Osteoblast (primary cell): ENCODE measurements around the gene TIMP2. TPM values are rescaled to one million over a fixed set of nuclear protein-coding genes. Genes with fewer than 3 reads are reported as not detected.

Experiments
- DNase-seq: peaks from one replicate; pipeline ENCODE4 v3.0.0; 2011; ENCODE audit warnings: low spot score, mixed read lengths; ENCODE audit not compliant: insufficient read length; ENCODE audit errors: missing footprints
- H2AFZ ChIP-seq: 2 replicates; pipeline ENCODE4 v1.6.0; 2011; ENCODE audit warnings: mild to moderate bottlenecking, low read length
- H3K27ac ChIP-seq: 2 replicates; pipeline ENCODE4 v1.5.1; 2011; ENCODE audit warnings: mild to moderate bottlenecking, low read depth, low read length, moderate library complexity
- H3K27me3 ChIP-seq: 2 replicates; pipeline ENCODE4 v1.6.0; 2012; ENCODE audit warnings: mild to moderate bottlenecking, control low read depth, inconsistent platforms, low read length, moderate library complexity; ENCODE audit not compliant: insufficient read depth
- H3K36me3 ChIP-seq: 2 replicates; pipeline ENCODE4 v1.5.1; 2011; ENCODE audit warnings: mild to moderate bottlenecking, low read length, control low read depth, moderate library complexity; ENCODE audit not compliant: insufficient read depth
- H3K4me1 ChIP-seq: 2 replicates; pipeline ENCODE4 v1.5.1; 2011; ENCODE audit warnings: mild to moderate bottlenecking, low read length, control low read depth, moderate library complexity; ENCODE audit not compliant: insufficient read depth
- H3K4me2 ChIP-seq: 2 replicates; pipeline ENCODE4 v1.6.0; 2011; ENCODE audit warnings: mild to moderate bottlenecking, low read length; ENCODE audit not compliant: insufficient read depth
- H3K4me3 ChIP-seq: fragments of 200-600 bp; sonication (generic); 3 replicates; pipeline ENCODE4 v1.5.1; 2012; ENCODE audit warnings: mild to moderate bottlenecking, low read length, inconsistent platforms; ENCODE audit not compliant: insufficient read depth
- H3K79me2 ChIP-seq: 2 replicates; pipeline ENCODE4 v1.6.0; 2012; ENCODE audit warnings: mild to moderate bottlenecking, low read length, control low read depth, inconsistent platforms; ENCODE audit not compliant: insufficient read depth
- H3K9me3 ChIP-seq: 2 replicates; pipeline ENCODE4 v1.5.1; 2011; ENCODE audit warnings: low read depth, low read length, control low read depth
- H4K20me1 ChIP-seq: 2 replicates; pipeline ENCODE4 v1.6.0; 2012; ENCODE audit warnings: mild to moderate bottlenecking, low read length, control low read depth; ENCODE audit not compliant: insufficient read depth
- total RNA-seq: library from RNA; depleted of rRNA; stranded (reverse); fragments of >200 nt; gene quantifications from 2 replicates; pipeline ENCODE4 v1.2.3, GENCODE V29; 2012
- TF ChIP-seq, protein P1 (sequence below): IDR thresholded peaks from 2 replicates; pipeline ENCODE4 v1.5.1; 2011; ENCODE audit warnings: mild to moderate bottlenecking, low read depth, low read length, moderate library complexity; ENCODE audit errors: extremely low read depth

TIMP2 gene
- total RNA-seq, 1 donor: 164 TPM

GRCh38 chr17:78896091-78896833 is 28.9 kb downstream of the TIMP2 start:
- H3K4me2 ChIP-seq: no peak overlapping the region
- H3K27me3 ChIP-seq: no peaks in the 10 kb centered on the region
- peaks cover 22% of the 10 kb centered on the region for H3K36me3 ChIP-seq
- TF ChIP-seq, protein P1, sequence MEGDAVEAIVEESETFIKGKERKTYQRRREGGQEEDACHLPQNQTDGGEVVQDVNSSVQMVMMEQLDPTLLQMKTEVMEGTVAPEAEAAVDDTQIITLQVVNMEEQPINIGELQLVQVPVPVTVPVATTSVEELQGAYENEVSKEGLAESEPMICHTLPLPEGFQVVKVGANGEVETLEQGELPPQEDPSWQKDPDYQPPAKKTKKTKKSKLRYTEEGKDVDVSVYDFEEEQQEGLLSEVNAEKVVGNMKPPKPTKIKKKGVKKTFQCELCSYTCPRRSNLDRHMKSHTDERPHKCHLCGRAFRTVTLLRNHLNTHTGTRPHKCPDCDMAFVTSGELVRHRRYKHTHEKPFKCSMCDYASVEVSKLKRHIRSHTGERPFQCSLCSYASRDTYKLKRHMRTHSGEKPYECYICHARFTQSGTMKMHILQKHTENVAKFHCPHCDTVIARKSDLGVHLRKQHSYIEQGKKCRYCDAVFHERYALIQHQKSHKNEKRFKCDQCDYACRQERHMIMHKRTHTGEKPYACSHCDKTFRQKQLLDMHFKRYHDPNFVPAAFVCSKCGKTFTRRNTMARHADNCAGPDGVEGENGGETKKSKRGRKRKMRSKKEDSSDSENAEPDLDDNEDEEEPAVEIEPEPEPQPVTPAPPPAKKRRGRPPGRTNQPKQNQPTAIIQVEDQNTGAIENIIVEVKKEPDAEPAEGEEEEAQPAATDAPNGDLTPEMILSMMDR: no peak
- no peak overlapping the region for H3K27ac ChIP-seq
- H2AFZ ChIP-seq: no peak overlapping the region
- H3K4me3 ChIP-seq: no peak overlapping the region
- peak; percentile 64 for DNase-seq
- H3K4me1 ChIP-seq: peaks cover 3% of the 10 kb centered on the region
- H3K79me2 ChIP-seq: peaks cover 96% of the 10 kb centered on the region
- peaks cover 86% of the 10 kb centered on the region for H4K20me1 ChIP-seq
- no peaks in the 10 kb centered on the region for H3K9me3 ChIP-seq

DNA sequence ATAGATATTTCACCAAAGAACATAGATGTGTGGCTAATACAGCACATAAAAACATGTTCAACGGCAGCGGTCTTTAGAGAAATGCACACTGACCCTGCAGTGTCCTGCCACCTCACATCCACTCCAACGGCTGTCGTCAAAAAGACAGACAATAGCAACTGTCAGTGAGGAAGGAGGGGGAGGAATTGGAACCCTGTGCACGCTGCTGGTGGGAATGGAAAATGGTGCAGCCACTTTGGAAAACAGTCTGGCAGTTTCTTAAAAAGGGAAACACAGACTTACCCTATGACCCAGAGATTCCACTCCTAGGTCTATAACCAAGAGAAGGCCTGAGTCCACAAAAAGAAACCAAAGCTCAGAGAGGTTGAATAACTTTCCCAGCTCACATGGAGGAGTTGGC is 29.9 kb downstream of the TIMP2 start:
- H3K4me1 ChIP-seq: peaks cover 3% of the 10 kb centered on the region
- H3K27ac ChIP-seq: no peak overlapping the region
- H3K79me2 ChIP-seq: peaks cover 96% of the 10 kb centered on the region

DNA sequence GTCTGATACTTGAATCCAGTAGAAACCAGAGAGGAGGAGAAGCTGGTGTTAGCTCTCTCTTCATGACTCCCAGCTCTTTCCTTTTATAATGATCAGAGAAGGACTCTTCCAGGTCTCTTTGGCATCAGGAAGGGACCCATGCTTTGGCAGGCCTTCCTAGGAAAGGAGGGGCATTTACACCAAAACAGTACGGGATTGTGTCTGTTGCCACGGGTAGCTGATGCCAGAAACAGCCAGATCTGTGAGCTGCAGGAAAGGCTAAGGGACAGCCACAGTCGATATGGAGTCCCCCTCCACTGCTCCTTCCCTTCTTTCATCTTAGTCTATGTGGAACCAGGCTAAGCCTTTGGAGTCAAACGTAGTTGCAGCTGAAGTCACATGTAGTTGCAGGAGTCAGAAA is 31.5 kb downstream of the TIMP2 start:
- Histone ChIP-seq H3K4me3 (no peak overlapping the region), H3K27ac (no peak overlapping the region), H3K36me3 (peaks cover 20% of the 10 kb centered on the region), H3K4me2 (no peak overlapping the region), H3K27me3 (no peaks in the 10 kb centered on the region), H2AFZ (no peak overlapping the region), H3K9me3 (no peaks in the 10 kb centered on the region), H4K20me1 (peaks cover 76% of the 10 kb centered on the region), H3K4me1 (peaks cover 3% of the 10 kb centered on the region), H3K79me2 (peaks cover 98% of the 10 kb centered on the region)
- DNase-seq: no peak
- TF ChIP-seq, protein P1: no peak

More for the DNA sequence above, 29.9 kb downstream of the TIMP2 start:
- Histone ChIP-seq H3K36me3 (peaks cover 20% of the 10 kb centered on the region), H3K4me3 (no peak overlapping the region), H3K9me3 (no peaks in the 10 kb centered on the region), H4K20me1 (peaks cover 83% of the 10 kb centered on the region), H2AFZ (no peak overlapping the region), H3K27me3 (no peaks in the 10 kb centered on the region), H3K4me2 (no peak overlapping the region)
- peak; percentile 58 for DNase-seq
- TF ChIP-seq, protein P1: no peak

DNA sequence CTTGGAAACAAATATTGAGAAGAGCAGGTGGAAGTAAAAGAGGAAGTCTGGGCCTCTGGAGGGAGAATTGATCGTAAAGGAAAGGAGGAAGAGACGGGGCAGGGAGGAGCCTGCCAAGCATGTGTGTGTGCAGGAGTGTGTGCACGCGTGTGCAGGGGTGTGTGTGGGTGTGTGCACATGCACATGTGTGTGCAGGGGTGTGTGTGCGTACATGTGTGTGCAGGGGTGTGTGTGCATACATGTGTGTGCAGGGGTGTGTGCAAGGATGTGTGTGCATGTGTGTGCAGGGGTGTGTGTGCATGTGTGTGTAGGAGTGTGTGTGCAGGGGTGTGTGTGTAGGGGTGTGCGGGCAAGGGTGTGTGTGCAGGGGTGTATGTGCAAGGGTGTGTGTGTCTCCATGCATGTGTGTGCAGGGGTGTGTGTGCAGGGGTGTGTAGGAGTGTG is 32.2 kb downstream of the TIMP2 start:
- H3K79me2 ChIP-seq: peaks cover 98% of the 10 kb centered on the region
- peaks cover 3% of the 10 kb centered on the region for H3K4me1 ChIP-seq

More for the DNA sequence above, 32.2 kb downstream of the TIMP2 start:
- Histone ChIP-seq H3K27me3 (no peaks in the 10 kb centered on the region), H4K20me1 (peaks cover 71% of the 10 kb centered on the region), H3K27ac (no peak overlapping the region), H3K4me2 (no peak overlapping the region), H2AFZ (no peak overlapping the region), H3K4me3 (no peak overlapping the region), H3K9me3 (no peaks in the 10 kb centered on the region), H3K36me3 (peaks cover 20% of the 10 kb centered on the region)
- no peak for DNase-seq
- TF ChIP-seq, protein P1: no peak
